H1 (cell line): Measurements from ENCODE around the gene ADCY6. TPM values are rescaled to one million over a fixed set of nuclear protein-coding genes. Genes with fewer than 3 reads are reported as not detected.

Source experiments
- CTCF ChIA-PET: fragments of 300-600 bp; sonication (Branson Sonifier 250); formaldehyde crosslinking; loops from one replicate; lab custom pipeline; 2021; ENCODE audit not compliant: partially characterized antibody; lab: Charles Lee
- POLR2A ChIA-PET: fragments of 300-600 bp; sonication (Branson Sonifier 250); formaldehyde crosslinking; loops from one replicate; lab custom pipeline; 2021; ENCODE audit warnings: inconsistent platforms; ENCODE audit not compliant: partially characterized antibody; lab: Charles Lee
- DNase-seq, 2 experiments: peaks; one replicate each; pipeline versions ENCODE4 v3.0.0 to v3.0.0-alpha.2; 2010 to 2022; ENCODE audit warnings: low spot score in 2 of 2, low read depth in 1 of 2, mixed read lengths in 1 of 2
- FAIRE-seq: peaks from 2 replicates; lab custom pipeline; 2011; peaks lifted over from hg19 to GRCh38; lab: Jason Lieb, UNC
- H2AFZ ChIP-seq: 2 replicates; pipeline ENCODE4 v1.8.1; 2012; ENCODE audit warnings: low read length, inconsistent platforms
- H2AK5ac ChIP-seq: 2 replicates; pipeline ENCODE4 v1.6.1; 2013; ENCODE audit warnings: low read depth, low read length
- H2BK120ac ChIP-seq: replicated peaks from 2 replicates; pipeline ENCODE3; 2013; ENCODE audit warnings: low read depth, low read length, inconsistent platforms
- H2BK12ac ChIP-seq: 2 replicates; pipeline ENCODE4 v1.6.1; 2013; ENCODE audit warnings: low read depth, low read length
- H2BK15ac ChIP-seq: 2 replicates; pipeline ENCODE4 v1.6.1; 2013; ENCODE audit warnings: low read length
- H2BK20ac ChIP-seq: 2 replicates; pipeline ENCODE4 v1.6.1; 2013; ENCODE audit warnings: low read length
- H2BK5ac ChIP-seq: 2 replicates; pipeline ENCODE4 v1.6.1; 2013; ENCODE audit warnings: low read depth, low read length
- H3K14ac ChIP-seq: 2 replicates; pipeline ENCODE4 v1.6.1; 2013; ENCODE audit warnings: inconsistent platforms; ENCODE audit not compliant: insufficient read length
- H3K18ac ChIP-seq: 2 replicates; pipeline ENCODE4 v1.6.1; 2013; ENCODE audit warnings: low read length; ENCODE audit errors: extremely low read depth
- H3K23ac ChIP-seq: 2 replicates; pipeline ENCODE4 v1.6.1; 2013; ENCODE audit warnings: inconsistent platforms; ENCODE audit not compliant: insufficient read length
- H3K23me2 ChIP-seq: 2 replicates; pipeline ENCODE4 v1.6.1; 2013; ENCODE audit warnings: low read depth, low read length
- H3K27ac ChIP-seq: 2 replicates; pipeline ENCODE4 v1.6.1; 2011; ENCODE audit warnings: low read depth, low read length, inconsistent platforms
- H3K27me3 ChIP-seq, 4 experiments: replicated peaks in 1 of 4; 1 replicate in 1 of 4; 2 replicates in 3 of 4; pipeline versions ENCODE4 v1.6.1 to v1.8.1; 2011 to 2013; ENCODE audit warnings: low read length in 3 of 4, mild to moderate bottlenecking in 3 of 4, inconsistent platforms in 2 of 4, mixed read lengths in 2 of 4, moderate library complexity in 1 of 4; ENCODE audit not compliant: control insufficient read depth in 3 of 4, insufficient read depth in 3 of 4; ENCODE audit errors: extremely low read depth in 1 of 4
- H3K36me3 ChIP-seq, 4 experiments: 2 replicates each; pipeline versions ENCODE4 v1.6.1 to v1.8.1; 2011 to 2013; ENCODE audit warnings: mild to moderate bottlenecking in 4 of 4, low read length in 3 of 4, moderate library complexity in 2 of 4, control low read depth in 1 of 4, inconsistent platforms in 1 of 4; ENCODE audit not compliant: insufficient read depth in 4 of 4, control insufficient read depth in 2 of 4
- H3K4ac ChIP-seq: replicated peaks from 2 replicates; pipeline ENCODE3; 2013; ENCODE audit warnings: low read length, low read depth, mixed read lengths, inconsistent platforms; ENCODE audit not compliant: insufficient read length
- H3K4me1 ChIP-seq, 4 experiments: replicated peaks in 1 of 4; 1 replicate in 1 of 4; 2 replicates in 3 of 4; pipeline versions ENCODE4 v1.6.1 to v1.8.1; 2011 to 2013; ENCODE audit warnings: low read length in 3 of 4, inconsistent platforms in 2 of 4, mixed read lengths in 1 of 4; ENCODE audit not compliant: insufficient read depth in 4 of 4, control insufficient read depth in 3 of 4
- H3K4me2 ChIP-seq, 2 experiments: 2 replicates each; pipeline versions ENCODE4 v1.6.1 to v1.8.1; 2011 to 2013; ENCODE audit warnings: low read depth in 2 of 2, low read length in 2 of 2, control low read depth in 1 of 2, inconsistent platforms in 1 of 2, mild to moderate bottlenecking in 1 of 2; ENCODE audit not compliant: insufficient read depth in 1 of 2
- H3K4me3 ChIP-seq, 4 experiments: fragments of 200-600, 300-600 bp in 1 of 4; sonication (generic), shearing (Covaris generic), sonication (Bioruptor Twin) in 1 of 4; 2 replicates each; pipeline versions ENCODE4 v1.5.1 to v1.8.1; 2011 to 2016; ENCODE audit warnings: low read length in 4 of 4, low read depth in 3 of 4, control low read depth in 2 of 4, inconsistent platforms in 2 of 4, mild to moderate bottlenecking in 2 of 4, mixed read lengths in 1 of 4, moderate library complexity in 1 of 4; ENCODE audit not compliant: insufficient read depth in 2 of 4; ENCODE audit errors: extremely low read depth in 1 of 4
- H3K56ac ChIP-seq: replicated peaks from 2 replicates; pipeline ENCODE3; 2013; ENCODE audit warnings: low read depth, mild to moderate bottlenecking, mixed read lengths, low read length, inconsistent platforms; ENCODE audit not compliant: insufficient read length
- H3K79me1 ChIP-seq: 2 replicates; pipeline ENCODE4 v1.6.1; 2013; ENCODE audit warnings: low read depth, low read length, control low read depth
- H3K79me2 ChIP-seq, 2 experiments: 2 replicates each; pipeline versions ENCODE4 v1.6.1 to v1.8.1; 2012 to 2013; ENCODE audit warnings: low read length in 2 of 2, mild to moderate bottlenecking in 2 of 2, inconsistent platforms in 1 of 2; ENCODE audit not compliant: insufficient read depth in 2 of 2, control insufficient read depth in 1 of 2
- H3K9ac ChIP-seq, 4 experiments: replicated peaks in 1 of 4; 1 replicate in 1 of 4; 2 replicates in 3 of 4; pipeline versions ENCODE4 v1.6.1 to v1.8.1; 2011 to 2013; ENCODE audit warnings: low read depth in 3 of 4, low read length in 3 of 4, control low read depth in 2 of 4, mild to moderate bottlenecking in 2 of 4, moderate library complexity in 2 of 4, inconsistent platforms in 1 of 4; ENCODE audit errors: extremely low read depth in 1 of 4
- H3K9me3 ChIP-seq, 2 experiments: 2 replicates each; pipeline versions ENCODE4 v1.6.1 to v1.8.1; 2012 to 2013; ENCODE audit warnings: mild to moderate bottlenecking in 2 of 2, moderate library complexity in 2 of 2, control low read depth in 1 of 2, inconsistent platforms in 1 of 2, low read depth in 1 of 2, low read length in 1 of 2, mixed read lengths in 1 of 2; ENCODE audit not compliant: insufficient read depth in 2 of 2
- H4K20me1 ChIP-seq, 2 experiments: replicated peaks in 1 of 2; 2 replicates each; pipeline versions ENCODE3 to v1.8.1; 2011 to 2013; ENCODE audit warnings: inconsistent platforms in 2 of 2, low read length in 2 of 2, mild to moderate bottlenecking in 1 of 2; ENCODE audit not compliant: insufficient read depth in 2 of 2, control insufficient read depth in 1 of 2
- H4K5ac ChIP-seq: 2 replicates; pipeline ENCODE4 v1.6.1; 2013; ENCODE audit warnings: low read length, low read depth, mixed read lengths, inconsistent platforms; ENCODE audit not compliant: insufficient read length
- H4K8ac ChIP-seq: 2 replicates; pipeline ENCODE4 v1.8.0; 2013; ENCODE audit warnings: mild to moderate bottlenecking, moderate library complexity, low read length, inconsistent platforms; ENCODE audit not compliant: insufficient read depth; ENCODE audit errors: extremely low read depth
- H4K91ac ChIP-seq: replicated peaks from 2 replicates; pipeline ENCODE3; 2013; ENCODE audit warnings: low read length, mixed read lengths, inconsistent platforms; ENCODE audit not compliant: insufficient read length
- EP300 ChIP-seq, 2 experiments: IDR thresholded peaks; 1 replicate in 1 of 2; 2 replicates in 1 of 2; pipeline ENCODE4 v1.6.1; 2011 to 2012; ENCODE audit warnings: low read depth in 2 of 2, low read length in 2 of 2, mild to moderate bottlenecking in 2 of 2, borderline replicate concordance in 1 of 2, inconsistent platforms in 1 of 2, moderate library complexity in 1 of 2
- RNF2 ChIP-seq: fragments of 200-900, 300-1000 bp; sonication (generic); IDR thresholded peaks from 2 replicates; pipeline ENCODE4 v1.7.1; 2016; ENCODE audit warnings: borderline replicate concordance, low read depth, mild to moderate bottlenecking, antibody characterized with exemption, low read length; ENCODE audit not compliant: poor library complexity, severe bottlenecking; ENCODE audit errors: missing control alignments
- SUZ12 ChIP-seq: fragments of 200-600 bp; sonication (generic); IDR thresholded peaks from 2 replicates; pipeline ENCODE4 v1.6.1; 2012; ENCODE audit warnings: mild to moderate bottlenecking, inconsistent platforms, low read length, moderate library complexity, mixed read lengths
- TAF1 ChIP-seq: IDR thresholded peaks from 2 replicates; pipeline ENCODE4 v1.6.1; 2011; ENCODE audit warnings: mild to moderate bottlenecking, low read depth, low read length
- WGBS, 2 experiments: shearing (Covaris generic) in 1 of 2; methylation state at CpG; one replicate each; pipeline versions ENCODE4 v1.1.6 to v1.1.7; 2013 to 2015; ENCODE audit warnings: low lambda C conversion rate in 2 of 2, mixed read lengths in 2 of 2, inconsistent platforms in 1 of 2, low coverage in 1 of 2, missing lambda C conversion rate in 1 of 2; ENCODE audit not compliant: insufficient replicate concordance in 2 of 2, insufficient coverage in 1 of 2, insufficient read length in 1 of 2; ENCODE audit errors: extremely low coverage in 1 of 2, missing lambda C conversion rate in 1 of 2; 5-methylcytosine and 5-hydroxymethylcytosine counted together
- polyA plus RNA-seq, 7 experiments: library from polyadenylated mRNA; depleted of rRNA in 3 of 7; stranded (reverse) in 5 of 7; unstranded in 2 of 7; fragments of >200 nt in 5 of 7; fragments of 200-250 nt in 2 of 7; gene quantifications; 1 replicate in 5 of 7; 2 replicates in 1 of 7; 4 replicates in 1 of 7; pipeline versions ENCODE4 v1.2.1 to v1.2.3, GENCODE V29; 2011 to 2013; ENCODE audit warnings: missing spikeins in 2 of 7, mixed read lengths in 2 of 7
- total RNA-seq: library from RNA; stranded (reverse); fragmentation: NEBNext Ultra II Directional; extraction: Animal tissue kit (Norgen Biotek cat#: 25700); gene quantifications from 2 replicates; pipeline ENCODE4 v1.2.1, GENCODE V29; 2021

The ADCY6 gene
- total and polyA plus RNA-seq, 2 of the 8 experiments (the other 6 are each of a cell fraction or from before 2014, with no cell fraction given) = 11.7 to 17.5 TPM

GRCh38 chr12:48816143-48816854 lies 27.4 kb upstream of the ADCY6 start:
- Histone ChIP-seq H2BK20ac (no peak overlapping the region), H3K23ac (no peak overlapping the region), H3K79me1 (no peaks in the 10 kb centered on the region), H3K36me3 (no peaks in the 10 kb centered on the region), H3K4ac (no peak overlapping the region), H3K79me2 (no peaks in the 10 kb centered on the region), H3K9ac (no peak overlapping the region), H3K14ac (no peak overlapping the region), H3K18ac (no peak overlapping the region), H2AK5ac (no peak overlapping the region), H2AFZ (no peak overlapping the region), H3K4me1 (peaks cover 0 to 27% (median 21%) of the 10 kb centered on the region in 4 experiments; a peak in 6 of 7 replicates), H3K4me3 (peak overlapping the region; percentile 59 to 94 (median 88); a peak in 4 of 8 replicates), H4K91ac (no peak overlapping the region), H2BK120ac (no peak overlapping the region), H3K9me3 (no peaks in the 10 kb centered on the region), H3K27me3 (peaks cover 17 to 47% (median 42%) of the 10 kb centered on the region in 4 experiments), H2BK5ac (no peak overlapping the region), H4K8ac (no peak overlapping the region), H3K27ac (no peak overlapping the region), H3K56ac (no peak overlapping the region), H2BK15ac (0 out of 2 replicates have a peak overlapping the region, but pooled peaks have one; percentile 61), H4K5ac (no peak overlapping the region), H3K23me2 (peaks cover 34% of the 10 kb centered on the region; the same call in 1 of the 2 replicates), H3K4me2 (peak overlapping the region; percentile 86 to 96), H2BK12ac (no peak overlapping the region), H4K20me1 (peaks cover 0 to 3% of the 10 kb centered on the region in 2 experiments)
- no peak for TF ChIP-seq TAF1
- peak; percentile 31 for TF ChIP-seq RNF2
- no peak for TF ChIP-seq EP300 (IDR thresholded peaks at IDR 0.05; ENCODE audit: borderline replicate concordance in 1 of 2, low read depth in 2 of 2, low read length in 2 of 2)
- TF ChIP-seq SUZ12 = 0 out of 2 replicates have a peak, but pooled peaks have one; percentile 24
- ChIA-PET CTCF (interaction anchor here (0.5 to 12.1 kb wide), 21 partner anchors 11 to 278 kb away, joined by 3 to 121 read pairs (median 5); partner anchors contain the start of genes ADCY6, ARF3, DDX23 and WNT1), POLR2A (interaction anchor here (1.0 to 5.5 kb wide), 10 partner anchors 11 to 153 kb away, joined by 3 to 23 read pairs (median 4); partner anchors contain the start of genes ADCY6, DDX23, KANSL2 and RND1)
- 59% methylated on average over 3 of the region's 3 CpGs; no CpG with 5 or more reads in 1 of the 2 experiments for WGBS, 2 experiments
- FAIRE-seq = no peak
- no peak for DNase-seq
